Glutamatergic neuron (in vitro differentiated cells): ENCODE results near the gene ABCG4. TPM values are rescaled to one million over a fixed set of nuclear protein-coding genes. Genes with fewer than 3 reads are reported as not detected.
"Not testable (repeated sequence)": the region's sequence is repeated elsewhere in the genome, so short reads cannot be mapped to it uniquely, and the experiment has no call there.

ENCODE experiments used
- DNase-seq: peaks from one replicate; pipeline ENCODE4 v3.0.0; 2022
- H3K27ac Mint-ChIP-seq: one replicate; pipeline ENCODE4 v1.8.0; 2020; ENCODE audit warnings: mild to moderate bottlenecking, mixed read lengths, inconsistent platforms; ENCODE audit not compliant: unreplicated experiment
- H3K27me3 Mint-ChIP-seq: one replicate; pipeline ENCODE4 v1.8.0; 2020; ENCODE audit warnings: mild to moderate bottlenecking, moderate library complexity, mixed read lengths, inconsistent platforms; ENCODE audit not compliant: unreplicated experiment
- H3K36me3 Mint-ChIP-seq: one replicate; pipeline ENCODE4 v1.8.0; 2020; ENCODE audit warnings: mild to moderate bottlenecking, mixed read lengths, inconsistent platforms; ENCODE audit not compliant: unreplicated experiment
- H3K4me1 Mint-ChIP-seq: one replicate; pipeline ENCODE4 v1.8.0; 2020; ENCODE audit warnings: mild to moderate bottlenecking, low read depth, mixed read lengths, inconsistent platforms; ENCODE audit not compliant: unreplicated experiment
- H3K4me3 Mint-ChIP-seq: one replicate; pipeline ENCODE4 v1.8.0; 2020; ENCODE audit warnings: mild to moderate bottlenecking, mixed read lengths, inconsistent platforms; ENCODE audit not compliant: unreplicated experiment
- H3K9me3 Mint-ChIP-seq: one replicate; pipeline ENCODE4 v1.8.0; 2020; ENCODE audit warnings: mild to moderate bottlenecking, moderate library complexity, mixed read lengths, inconsistent platforms; ENCODE audit not compliant: unreplicated experiment
- CTCF ChIP-seq: fragments of 200-600 bp; sonication (generic); IDR thresholded peaks from one replicate; pipeline ENCODE4 v1.5.0; 2021; ENCODE audit not compliant: partially characterized antibody, unreplicated experiment
- total RNA-seq: library from RNA; stranded (reverse); fragmentation: NEBNext Ultra II Directional; extraction: Animal tissue kit (Norgen Biotek cat#: 25700); gene quantifications from one replicate; pipeline ENCODE4 v1.2.1, GENCODE V29; 2021; ENCODE audit not compliant: unreplicated experiment

Gene ABCG4
- total RNA-seq, 1 donor from 2014 or later, result 2.4 TPM

DNA sequence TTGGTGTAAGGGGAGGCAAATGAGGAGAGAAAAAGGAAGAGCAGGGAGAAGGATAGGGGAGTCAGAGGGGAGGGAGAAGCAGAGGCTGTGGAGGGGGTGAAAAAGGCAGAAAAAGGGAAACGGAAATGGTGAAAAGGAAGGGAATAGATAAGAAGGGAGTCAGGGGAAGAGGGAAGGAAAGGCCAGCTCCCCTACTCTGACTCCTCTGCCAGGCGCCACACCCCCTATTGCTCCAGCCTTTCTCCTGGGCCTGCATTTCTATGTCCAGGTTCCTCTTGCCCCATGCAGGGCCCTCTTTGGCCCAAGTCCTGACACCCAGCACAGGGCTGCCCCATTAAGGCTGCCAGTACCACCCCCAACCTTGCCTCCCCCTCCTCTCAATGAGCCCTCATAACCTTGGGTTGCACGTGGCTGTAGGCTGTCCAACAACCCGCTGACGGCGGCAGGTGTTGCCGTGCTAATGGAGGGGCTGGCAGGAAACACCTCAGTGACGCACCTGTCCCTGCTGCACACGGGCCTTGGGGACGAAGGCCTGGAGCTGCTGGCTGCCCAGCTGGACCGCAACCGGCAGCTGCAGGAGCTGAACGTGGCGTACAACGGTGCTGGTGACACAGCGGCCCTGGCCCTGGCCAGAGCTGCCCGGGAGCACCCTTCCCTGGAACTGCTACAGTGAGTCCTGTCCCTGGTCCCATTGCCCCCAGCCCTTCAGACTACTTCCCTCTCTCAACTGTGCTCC is 33.0 kb downstream of the ABCG4 start:
- Mint-ChIP-seq H3K9me3 (no peaks in the 10 kb centered on the region), H3K36me3 (no peaks in the 10 kb centered on the region), H3K4me3 (no peak overlapping the region), H3K27me3 (peaks cover 7% of the 10 kb centered on the region), H3K27ac (no peak overlapping the region), H3K4me1 (peaks cover 1% of the 10 kb centered on the region)
- no peak for TF ChIP-seq CTCF
- no peak for DNase-seq

- not testable (repeated sequence) for H3K36me3 Mint-ChIP-seq, H3K27me3 Mint-ChIP-seq, H3K4me3 Mint-ChIP-seq, DNase-seq, H3K27ac Mint-ChIP-seq, H3K4me1 Mint-ChIP-seq, H3K9me3 Mint-ChIP-seq
These were observed 35.5 kb downstream of the ABCG4 start for GRCh38 chr11:119184399-119184798.

DNA sequence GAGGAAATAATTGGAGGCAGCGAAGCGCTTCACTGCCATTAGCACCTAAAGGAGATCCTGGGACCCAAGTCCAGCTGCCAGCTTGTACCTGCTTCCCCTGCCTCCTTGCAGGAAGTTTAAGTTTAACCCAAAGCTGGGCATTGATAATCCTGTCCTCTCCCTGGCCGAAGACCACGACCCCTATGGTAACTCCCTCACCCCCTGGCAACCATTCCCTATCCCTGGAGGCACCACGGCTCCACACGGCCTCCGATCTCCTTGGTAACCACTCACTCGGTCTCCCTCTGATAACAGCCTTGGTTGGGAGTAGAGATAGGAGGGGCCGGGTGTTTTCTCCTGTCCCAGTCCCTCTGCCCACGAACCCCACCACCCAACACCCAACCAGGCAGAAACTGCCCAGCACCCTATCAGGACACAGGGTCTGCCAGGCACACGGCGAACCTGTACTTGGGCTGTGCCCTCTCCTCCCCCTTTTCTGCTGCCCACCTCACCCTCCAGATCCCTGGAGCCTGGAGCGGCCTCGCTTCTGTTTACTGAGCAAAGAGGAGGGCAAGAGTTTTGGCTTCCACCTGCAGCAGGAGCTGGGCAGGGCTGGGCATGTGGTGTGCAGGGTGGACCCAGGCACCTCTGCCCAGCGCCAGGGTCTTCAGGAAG is 37.3 kb downstream of the ABCG4 start:
- Mint-ChIP-seq H3K4me3 (no peak overlapping the region), H3K27ac (no peak overlapping the region), H3K36me3 (no peaks in the 10 kb centered on the region), H3K9me3 (no peaks in the 10 kb centered on the region), H3K27me3 (peaks cover 8% of the 10 kb centered on the region), H3K4me1 (no peaks in the 10 kb centered on the region)
- no peak for DNase-seq
- TF ChIP-seq CTCF, result no peak

- no peaks in the 10 kb centered on the region for H3K36me3 Mint-ChIP-seq
- H3K4me1 Mint-ChIP-seq, result no peaks in the 10 kb centered on the region
- DNase-seq, result no peak
These were observed 38.5 kb downstream of the ABCG4 start for GRCh38 chr11:119187123-119187892.

GRCh38 chr11:119188067-119188466 is 39.2 kb downstream of the ABCG4 start:
- H3K36me3 Mint-ChIP-seq, result no peaks in the 10 kb centered on the region
- H3K27me3 Mint-ChIP-seq, result peaks cover 5% of the 10 kb centered on the region
- no peaks in the 10 kb centered on the region for H3K9me3 Mint-ChIP-seq
- H3K4me3 Mint-ChIP-seq, result no peak overlapping the region
- TF ChIP-seq CTCF, result no peak
- H3K4me1 Mint-ChIP-seq, result no peaks in the 10 kb centered on the region
- H3K27ac Mint-ChIP-seq, result no peak overlapping the region
- no peak for DNase-seq

More at GRCh38 chr11:119187123-119187892, 38.5 kb downstream of the ABCG4 start:
- H3K27ac Mint-ChIP-seq, result no peak overlapping the region
- H3K4me3 Mint-ChIP-seq, result no peak overlapping the region
- TF ChIP-seq CTCF, result no peak
- peaks cover 7% of the 10 kb centered on the region for H3K27me3 Mint-ChIP-seq
- no peaks in the 10 kb centered on the region for H3K9me3 Mint-ChIP-seq
